HG03354 (cell line): ENCODE measurements around the gene OR1Q1.
"Not testable (repeated sequence)": the region's sequence is repeated elsewhere in the genome, so short reads cannot be mapped to it uniquely, and the experiment has no call there.

Source experiments
- ATAC-seq: cut with Tn5 transposase; IDR thresholded peaks from one replicate; pipeline ENCODE4 v1.9.1; 2021; ENCODE audit warnings: mild to moderate bottlenecking; ENCODE audit not compliant: unreplicated experiment, poor library complexity, severe bottlenecking

The OR1Q1 gene, protein sequence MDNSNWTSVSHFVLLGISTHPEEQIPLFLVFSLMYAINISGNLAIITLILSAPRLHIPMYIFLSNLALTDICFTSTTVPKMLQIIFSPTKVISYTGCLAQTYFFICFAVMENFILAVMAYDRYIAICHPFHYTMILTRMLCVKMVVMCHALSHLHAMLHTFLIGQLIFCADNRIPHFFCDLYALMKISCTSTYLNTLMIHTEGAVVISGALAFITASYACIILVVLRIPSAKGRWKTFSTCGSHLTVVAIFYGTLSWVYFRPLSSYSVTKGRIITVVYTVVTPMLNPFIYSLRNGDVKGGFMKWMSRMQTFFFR

GRCh38 chr9:122614362-122614761, at the start of gene OR1Q1:
TSS of gene OR1Q1 (plus strand) at chr9:122614738. CDS start at chr9:122614738, 0 bp downstream.
- no peak for ATAC-seq

GRCh38 chr9:122567901-122568300, 46.6 kb upstream of the OR1Q1 start:
- no peak for ATAC-seq

DNA sequence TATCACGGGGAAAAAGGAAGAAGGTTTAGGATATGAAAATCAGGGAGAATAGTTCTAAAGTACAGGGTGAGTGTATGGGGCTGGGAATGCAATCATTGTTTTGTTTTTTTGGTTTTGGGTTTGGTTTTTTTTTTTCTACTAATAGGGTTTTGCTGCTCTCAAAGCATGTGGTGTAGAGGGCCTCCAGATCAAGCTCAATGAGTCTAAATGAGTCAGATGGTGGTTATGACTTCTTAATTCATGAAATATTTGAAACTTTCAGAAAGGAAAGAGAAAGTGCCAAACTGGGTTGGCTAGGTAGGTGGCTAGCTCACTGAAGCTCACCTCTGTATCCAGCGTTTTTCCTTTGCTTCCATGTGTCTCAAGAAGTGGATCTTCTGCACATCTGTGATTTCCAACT, 42.1 kb upstream of the OR1Q1 start:
- ATAC-seq = no peak

DNA sequence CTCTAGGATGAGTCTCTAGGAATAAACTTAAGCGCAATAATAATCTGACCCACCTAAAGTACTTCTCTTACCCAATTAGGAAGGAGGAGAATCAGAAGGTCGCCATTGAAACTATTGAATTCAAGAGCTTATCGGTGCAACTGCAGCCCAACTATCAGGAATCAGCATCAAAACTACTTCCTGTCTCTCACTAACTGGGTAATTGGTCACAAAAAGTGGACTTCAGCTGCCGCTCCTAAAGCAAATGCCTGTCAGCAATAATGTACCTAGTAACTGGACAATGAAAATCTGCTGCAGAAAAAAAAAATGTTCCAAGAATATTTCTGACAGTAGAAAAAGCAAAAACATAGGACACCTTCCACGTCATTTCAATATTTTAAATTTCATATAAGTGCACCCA, 34.7 kb upstream of the OR1Q1 start:
- ATAC-seq = no peak

DNA sequence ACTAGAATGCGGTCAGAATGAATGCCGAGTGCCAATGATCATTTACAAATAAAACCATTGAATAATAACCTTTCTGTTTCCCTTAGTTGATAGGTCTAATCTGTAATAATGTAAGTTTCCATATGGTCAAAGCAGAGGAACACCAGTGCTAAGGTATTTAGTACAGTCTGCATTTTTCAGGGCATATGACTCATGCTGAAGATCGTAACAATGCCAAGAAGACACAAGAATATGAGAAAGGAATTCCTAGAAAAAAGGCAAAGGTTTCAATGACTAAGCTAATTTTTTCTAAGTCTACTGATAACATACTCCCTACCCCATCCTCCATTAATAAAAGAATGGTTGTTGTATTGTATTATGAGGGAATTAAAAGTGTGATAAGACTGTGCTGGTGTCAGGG, 34.2 kb upstream of the OR1Q1 start:
- ATAC-seq = no peak

DNA sequence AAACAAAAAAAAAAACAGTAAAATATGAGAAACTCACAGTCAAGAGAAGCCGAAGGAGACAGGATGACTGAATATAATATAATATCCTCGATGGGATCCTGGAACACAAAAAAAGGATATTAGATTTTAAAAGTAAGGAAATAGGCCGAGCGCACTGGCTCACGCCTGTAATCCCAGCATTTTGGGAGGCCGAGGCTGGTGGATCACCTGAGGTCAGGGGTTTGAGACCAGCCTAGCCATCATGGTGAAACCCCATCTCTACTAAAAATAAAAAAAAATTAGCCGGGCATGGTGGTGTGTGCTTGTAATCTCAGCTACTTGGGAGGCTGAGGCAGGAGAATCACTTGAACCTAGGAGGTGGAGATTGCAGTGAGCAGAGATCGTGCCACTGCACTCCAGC, 31.3 kb upstream of the OR1Q1 start, which contains the start of gene OR1L8:
Gene OR1L8 (minus strand): TSS at position 101 of the 400 bp plus-strand sequence. CDS start 14,907 bp downstream, outside the sequence.
- ATAC-seq = not testable (repeated sequence)

GRCh38 chr9:122605691-122606090, 8.8 kb upstream of the OR1Q1 start:
- no peak for ATAC-seq

DNA sequence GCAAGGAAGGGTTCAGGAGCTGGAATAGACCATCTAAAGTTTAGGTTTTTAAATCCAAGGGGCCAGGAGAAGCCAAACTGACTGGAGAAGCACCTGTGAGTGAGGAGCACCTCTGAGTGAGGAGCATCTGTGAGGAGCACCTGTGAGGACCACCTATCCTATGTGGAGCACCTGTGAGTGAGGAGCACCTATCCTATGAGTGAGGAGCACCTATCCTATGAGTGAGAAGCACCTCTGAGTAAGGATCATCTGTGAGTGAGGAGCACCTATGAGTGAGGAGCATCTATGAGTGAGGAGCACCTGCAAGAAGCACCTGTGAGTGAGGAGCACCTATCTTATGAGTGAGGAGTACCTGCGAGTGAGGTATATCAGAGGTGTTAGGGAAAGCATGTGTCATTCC, 8.0 kb upstream of the OR1Q1 start:
- ATAC-seq = no peak

DNA sequence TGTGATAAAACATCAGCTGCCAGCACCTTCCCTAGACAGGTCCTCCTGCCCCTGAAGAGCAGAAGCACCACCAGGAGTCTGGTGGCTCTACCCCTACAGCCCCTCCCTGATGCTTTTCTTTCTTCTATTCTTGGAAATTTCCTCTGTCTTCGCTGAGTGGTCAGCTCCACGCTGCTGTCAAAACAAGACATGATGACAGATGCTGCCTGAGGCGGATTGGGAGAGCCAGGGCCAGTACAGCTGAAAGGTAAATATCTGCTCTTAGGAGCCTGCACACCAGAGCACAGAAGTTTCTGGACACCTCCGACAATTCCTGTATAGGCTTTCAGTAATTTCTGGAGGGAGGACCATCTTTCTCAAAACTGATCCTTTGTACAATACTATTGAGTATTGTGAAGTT, 4.7 kb upstream of the OR1Q1 start:
- no peak for ATAC-seq

GRCh38 chr9:122619996-122620395, 5.5 kb downstream of the OR1Q1 start:
- no peak for ATAC-seq

DNA sequence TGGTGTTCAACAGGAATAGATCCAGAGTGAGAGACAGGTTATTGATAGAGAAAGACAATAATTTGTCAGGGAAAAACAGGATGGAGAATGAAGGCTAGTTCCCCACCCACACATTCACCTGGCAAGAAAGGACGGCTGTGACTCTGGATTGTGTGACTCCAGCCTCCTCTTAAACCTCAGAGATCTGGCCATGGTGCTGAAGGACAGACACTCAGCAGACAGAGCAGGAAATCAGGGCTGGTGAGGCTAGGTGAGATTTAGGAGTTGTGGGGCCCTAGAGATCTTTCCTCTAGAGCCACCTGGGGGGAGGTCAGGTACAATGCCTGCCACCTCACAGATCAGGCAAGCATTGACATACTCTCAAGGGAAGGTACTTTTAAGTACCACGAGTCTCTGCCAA, 27.7 kb downstream of the OR1Q1 start:
- no peak for ATAC-seq

DNA sequence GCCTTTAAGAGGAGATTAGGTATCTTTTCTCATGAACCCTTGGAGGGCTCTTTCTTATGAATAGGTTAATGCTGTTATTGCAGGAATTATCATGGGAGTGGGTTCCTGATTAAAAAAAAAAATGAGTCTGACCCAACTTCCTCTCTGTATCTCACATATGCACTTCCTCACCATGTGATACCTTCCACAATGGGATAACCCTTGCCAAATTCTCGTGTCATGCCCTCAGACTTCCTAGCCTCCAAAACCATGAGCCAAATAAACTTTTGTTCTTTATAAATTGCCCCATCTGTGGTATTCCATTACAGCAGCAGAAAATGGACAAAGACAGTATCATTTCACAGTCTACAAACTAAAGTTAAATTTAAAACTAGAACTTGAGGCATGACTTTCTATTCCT, 41.8 kb downstream of the OR1Q1 start:
- ATAC-seq = no peak

DNA sequence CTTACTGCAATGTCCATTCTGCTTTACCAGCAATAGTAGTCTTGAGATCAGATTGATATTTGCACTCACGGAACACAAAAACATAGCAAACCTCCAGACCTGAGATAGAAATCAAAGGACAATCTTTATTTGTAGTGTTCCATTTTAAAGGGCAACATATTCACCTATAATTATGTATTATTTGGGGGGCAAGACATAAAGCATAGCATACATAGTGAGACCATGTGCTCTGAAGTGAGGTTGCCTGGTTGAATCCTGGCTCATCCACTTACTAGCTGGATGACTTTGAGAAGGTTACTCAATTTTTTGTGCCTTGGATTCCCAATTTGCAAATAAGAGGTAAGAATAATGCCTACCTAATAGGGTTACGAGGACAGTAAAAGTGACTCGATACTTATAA, 43.0 kb downstream of the OR1Q1 start, which contains the start of gene OR1B1:
Gene OR1B1 (minus strand): TSS at position 101 of the 400 bp plus-strand sequence.
- no peak for ATAC-seq

DNA sequence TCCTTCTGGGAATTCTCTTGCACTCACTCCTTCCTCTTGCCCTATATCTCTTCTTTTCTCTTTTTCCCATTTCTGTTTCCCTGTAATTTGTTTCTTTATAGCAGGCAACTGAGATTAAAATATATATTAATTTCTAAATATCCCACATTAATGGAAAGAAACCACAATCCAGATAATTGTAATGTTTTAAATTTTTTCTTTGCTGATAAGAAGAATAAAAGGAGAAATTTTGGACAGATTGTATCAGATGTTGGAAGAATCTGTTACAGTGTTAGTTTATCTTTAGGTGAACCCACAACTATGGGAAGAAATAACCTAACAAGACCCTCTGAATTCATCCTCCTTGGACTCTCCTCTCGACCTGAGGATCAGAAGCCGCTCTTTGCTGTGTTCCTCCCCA, 46.9 kb downstream of the OR1Q1 start, which contains the start of gene OR1L1:
Gene OR1L1 (plus strand): TSS at position 301 of the 400 bp plus-strand sequence. CDS start 0 bp downstream, at position 301.
- ATAC-seq = no peak
